H9 (cell line): ENCODE data around the gene DIP2C. TPM values are rescaled to one million over a fixed set of nuclear protein-coding genes. Genes with fewer than 3 reads are reported as not detected.

Experiments used
- DNase-seq: peaks from one replicate; pipeline ENCODE4 v3.0.0-alpha.2; 2017
- H2AFZ ChIP-seq: one replicate; pipeline ENCODE4 v1.6.1; 2013; ENCODE audit warnings: mild to moderate bottlenecking, low read length, control low read depth, moderate library complexity
- H2AK5ac ChIP-seq: 2 replicates; pipeline ENCODE4 v1.6.1; 2013; ENCODE audit warnings: low read length, control low read depth, mixed read lengths; ENCODE audit not compliant: insufficient read length
- H2BK120ac ChIP-seq: one replicate; pipeline ENCODE4 v1.6.1; 2013; ENCODE audit warnings: low read depth, mild to moderate bottlenecking, low read length, control low read depth, inconsistent platforms; ENCODE audit not compliant: poor library complexity, severe bottlenecking
- H2BK12ac ChIP-seq: 2 replicates; pipeline ENCODE4 v1.6.1; 2013; ENCODE audit warnings: low read length, control low read depth, mixed read lengths, low read depth; ENCODE audit not compliant: insufficient read length
- H2BK15ac ChIP-seq: 2 replicates; pipeline ENCODE4 v1.6.1; 2013; ENCODE audit warnings: low read depth, low read length, control low read depth
- H2BK20ac ChIP-seq: one replicate; pipeline ENCODE4 v1.6.1; 2013; ENCODE audit warnings: low read depth, mild to moderate bottlenecking, low read length, control low read depth, inconsistent platforms; ENCODE audit not compliant: poor library complexity, severe bottlenecking
- H2BK5ac ChIP-seq: 2 replicates; pipeline ENCODE4 v1.6.1; 2013; ENCODE audit warnings: low read length, control low read depth, mixed read lengths; ENCODE audit not compliant: insufficient read length
- H3K14ac ChIP-seq: 2 replicates; pipeline ENCODE4 v1.6.1; 2013; ENCODE audit warnings: low read length, control low read depth; ENCODE audit not compliant: insufficient read depth
- H3K18ac ChIP-seq: 2 replicates; pipeline ENCODE4 v1.6.1; 2013; ENCODE audit warnings: low read depth, mild to moderate bottlenecking, mixed read lengths, low read length, control low read depth; ENCODE audit not compliant: insufficient read length
- H3K23ac ChIP-seq: 2 replicates; pipeline ENCODE4 v1.6.1; 2013; ENCODE audit warnings: low read length, control low read depth, mixed read lengths, low read depth; ENCODE audit not compliant: insufficient read length
- H3K23me2 ChIP-seq: 2 replicates; pipeline ENCODE4 v1.6.1; 2013; ENCODE audit warnings: low read depth, mild to moderate bottlenecking, mixed read lengths, low read length, control low read depth; ENCODE audit not compliant: insufficient read length, poor library complexity, severe bottlenecking
- H3K27ac ChIP-seq: 2 replicates; pipeline ENCODE4 v1.5.1; 2013; ENCODE audit warnings: low read length, control low read depth, mixed read lengths, low read depth; ENCODE audit not compliant: insufficient read length
- H3K27me3 ChIP-seq: 2 replicates; pipeline ENCODE4 v1.6.1; 2013; ENCODE audit warnings: low read length, control low read depth, inconsistent platforms; ENCODE audit not compliant: insufficient read depth
- H3K4ac ChIP-seq: 2 replicates; pipeline ENCODE4 v1.6.1; 2013; ENCODE audit warnings: low read depth, mild to moderate bottlenecking, control low read depth, inconsistent platforms, low read length, moderate library complexity
- H3K4me1 ChIP-seq: 2 replicates; pipeline ENCODE4 v1.6.1; 2013; ENCODE audit warnings: low read length, control low read depth, inconsistent platforms; ENCODE audit not compliant: insufficient read depth
- H3K4me2 ChIP-seq: 2 replicates; pipeline ENCODE4 v1.6.1; 2013; ENCODE audit warnings: low read length, control low read depth, mixed read lengths; ENCODE audit not compliant: insufficient read length, insufficient read depth
- H3K56ac ChIP-seq: 2 replicates; pipeline ENCODE4 v1.6.1; 2013; ENCODE audit warnings: low read depth, mild to moderate bottlenecking, mixed read lengths, low read length, control low read depth; ENCODE audit not compliant: insufficient read length
- H3K79me1 ChIP-seq: 2 replicates; pipeline ENCODE4 v1.6.1; 2013; ENCODE audit warnings: low read depth, mild to moderate bottlenecking, moderate library complexity, low read length, control low read depth, inconsistent platforms; ENCODE audit not compliant: insufficient read depth, poor library complexity, severe bottlenecking
- H3K79me2 ChIP-seq: 2 replicates; pipeline ENCODE4 v1.6.1; 2013; ENCODE audit warnings: low read length, control low read depth, inconsistent platforms; ENCODE audit not compliant: insufficient read depth
- H3K9ac ChIP-seq: 2 replicates; pipeline ENCODE4 v1.6.1; 2013; ENCODE audit warnings: low read length, control low read depth, mixed read lengths; ENCODE audit not compliant: insufficient read length; ENCODE audit errors: extremely low read depth
- H3K9me3 ChIP-seq: one replicate; pipeline ENCODE4 v1.6.1; 2013; ENCODE audit warnings: low read depth, low read length, inconsistent platforms; ENCODE audit not compliant: control insufficient read depth
- H3T11ph ChIP-seq: one replicate; pipeline ENCODE4 v1.6.1; 2013; ENCODE audit warnings: mild to moderate bottlenecking, low read length, control low read depth, inconsistent platforms
- H4K20me1 ChIP-seq: one replicate; pipeline ENCODE4 v1.6.1; 2013; ENCODE audit not compliant: control insufficient read depth, insufficient read length, insufficient read depth
- H4K5ac ChIP-seq: 2 replicates; pipeline ENCODE4 v1.6.1; 2013; ENCODE audit warnings: low read depth, mild to moderate bottlenecking, mixed read lengths, low read length, control low read depth; ENCODE audit not compliant: insufficient read length
- H4K8ac ChIP-seq: replicated peaks from 2 replicates; pipeline ENCODE4 v1.6.1; 2013; ENCODE audit warnings: low read length, control low read depth, mixed read lengths, low read depth; ENCODE audit not compliant: insufficient read length
- H4K91ac ChIP-seq: 2 replicates; pipeline ENCODE4 v1.6.1; 2013; ENCODE audit warnings: low read depth, mild to moderate bottlenecking, moderate library complexity, mixed read lengths, low read length, control low read depth; ENCODE audit not compliant: insufficient read length
- H3K27ac Mint-ChIP-seq, 3 experiments: 2 replicates in 2 of 3; 3 replicates in 1 of 3; pipeline ENCODE4 v1.8.0; 2020 to 2021; ENCODE audit warnings: mixed read lengths in 3 of 3, mild to moderate bottlenecking in 1 of 3, moderate library complexity in 1 of 3
- H3K27me3 Mint-ChIP-seq: 2 replicates; pipeline ENCODE4 v1.8.0; 2021; ENCODE audit warnings: low read depth, mild to moderate bottlenecking, moderate library complexity, mixed read lengths
- H3K36me3 Mint-ChIP-seq, 3 experiments: 2 replicates in 2 of 3; 3 replicates in 1 of 3; pipeline ENCODE4 v1.8.0; 2020 to 2021; ENCODE audit warnings: low read depth in 3 of 3, mixed read lengths in 3 of 3; ENCODE audit not compliant: insufficient read depth in 1 of 3
- H3K4me1 Mint-ChIP-seq, 2 experiments: 2 replicates each; pipeline ENCODE4 v1.8.0; 2020; ENCODE audit warnings: mixed read lengths in 2 of 2
- H3K4me3 Mint-ChIP-seq, 2 experiments: 2 replicates in 1 of 2; 3 replicates in 1 of 2; pipeline ENCODE4 v1.8.0; 2020 to 2021; ENCODE audit warnings: mild to moderate bottlenecking in 2 of 2, mixed read lengths in 2 of 2, moderate library complexity in 1 of 2
- H3K9me3 Mint-ChIP-seq, 2 experiments: 2 replicates in 1 of 2; 3 replicates in 1 of 2; pipeline ENCODE4 v1.8.0; 2020; ENCODE audit warnings: mild to moderate bottlenecking in 2 of 2, mixed read lengths in 2 of 2, moderate library complexity in 1 of 2
- CTCF ChIP-seq: fragments of 200-600 bp; sonication (generic); conservative IDR thresholded peaks from 3 replicates; pipeline ENCODE4 v1.8.0; 2021; ENCODE audit warnings: antibody characterized with exemption, mild to moderate bottlenecking
- WGBS: extraction: QIAGEN DNeasy Blood & Tissue Kit; methylation state at CpG from one replicate; pipeline ENCODE4 v1.1.7; 2013; ENCODE audit warnings: missing lambda C conversion rate, low lambda C conversion rate, mixed read lengths; ENCODE audit not compliant: insufficient read length; ENCODE audit errors: extremely low coverage; 5-methylcytosine and 5-hydroxymethylcytosine counted together
- total RNA-seq: library from RNA; stranded (reverse); gene quantifications from 2 replicates; pipeline ENCODE4 v1.2.1, GENCODE V29; 2021

DIP2C gene
- total RNA-seq, 1 experiment from 2014 or later: 7.9 TPM

GRCh38 chr10:267705-268104, 421.8 kb downstream of the DIP2C start:
- Histone ChIP-seq H2BK12ac (no peak overlapping the region), H3K23ac (no peak overlapping the region), H4K91ac (no peak overlapping the region), H3K27me3 (no peaks in the 10 kb centered on the region), H3K79me1 (no peaks in the 10 kb centered on the region), H2AK5ac (no peak overlapping the region), H4K20me1 (no peaks in the 10 kb centered on the region), H4K5ac (no peak overlapping the region), H2BK120ac (no peak overlapping the region), H3K9ac (no peak overlapping the region), H3K14ac (no peak overlapping the region), H4K8ac (no peak overlapping the region), H2BK20ac (no peak overlapping the region), H3K79me2 (no peaks in the 10 kb centered on the region), H2AFZ (no peak overlapping the region), H3K4ac (no peak overlapping the region), H3K56ac (no peak overlapping the region), H3T11ph (no peak overlapping the region), H3K9me3 (no peaks in the 10 kb centered on the region), H3K4me1 (peaks cover 2% of the 10 kb centered on the region; the same call in 1 of the 2 replicates), H2BK15ac (no peak overlapping the region), H3K27ac (no peak overlapping the region), H3K18ac (no peak overlapping the region), H3K23me2 (no peaks in the 10 kb centered on the region), H2BK5ac (no peak overlapping the region), H3K4me2 (no peak overlapping the region)
- no peaks in the 10 kb centered on the region for H3K9me3 Mint-ChIP-seq
- H3K36me3 Mint-ChIP-seq: no peaks in the 10 kb centered on the region
- no peak for TF ChIP-seq CTCF
- WGBS: no CpG with 5 or more reads among the region's 11 CpGs
- H3K27me3 Mint-ChIP-seq: peaks cover 2% of the 10 kb centered on the region; the same call in 1 of the 2 replicates
- H3K4me1 Mint-ChIP-seq: peaks cover 21 to 25% of the 10 kb centered on the region in 2 experiments
- no peak for DNase-seq
- H3K4me3 Mint-ChIP-seq: no peak overlapping the region
- H3K27ac Mint-ChIP-seq: no peak overlapping the region; a peak in 1 of 7 replicates
